K562 (cell line): ENCODE measurements around the gene DAPK3. TPM values are rescaled to one million over a fixed set of nuclear protein-coding genes. Genes with fewer than 3 reads are reported as not detected.

ENCODE experiments used
- FOXJ2 ChIP-seq: fragments of 200-800 bp; sonication (Bioruptor generic); IDR thresholded peaks from 2 replicates; pipeline ENCODE4 v1.6.1; 2016; ENCODE audit warnings: missing genetic modification characterization, missing compliant biosample characterization
- KLF6 ChIP-seq: fragments of 250-450 bp; sonication (Bioruptor Pico); IDR thresholded peaks from 2 replicates; pipeline ENCODE4 v1.4.0; 2020; ENCODE audit warnings: mild to moderate bottlenecking, moderate library complexity, borderline replicate concordance
- MAFG ChIP-seq: fragments of 450-650 bp; conservative IDR thresholded peaks from 2 replicates; pipeline ENCODE4 v1.6.1; 2016; ENCODE audit warnings: missing genetic modification characterization, missing compliant biosample characterization
- MBD2 ChIP-seq: sonication (generic); IDR thresholded peaks from 2 replicates; pipeline ENCODE4 v1.6.1; 2016; ENCODE audit warnings: low read depth, borderline replicate concordance
- MCM5 ChIP-seq: fragments of 450-650 bp; IDR thresholded peaks from 2 replicates; pipeline ENCODE4 v1.6.1; 2016; ENCODE audit warnings: low read depth
- MCM7 ChIP-seq, 2 experiments: fragments of 450-650 bp; IDR thresholded peaks; 2 replicates each; pipeline ENCODE4 v1.6.1; 2016 to 2018
- MTF1 ChIP-seq: fragments of 250-450 bp; sonication (Bioruptor Pico); IDR thresholded peaks from 2 replicates; pipeline ENCODE4 v1.9.0; 2021; ENCODE audit warnings: moderate library complexity, mild to moderate bottlenecking, inconsistent platforms, borderline replicate concordance
- NR2C1 ChIP-seq, 2 experiments: fragments of 450-650 bp; IDR thresholded peaks; 2 replicates each; pipeline ENCODE4 v1.6.1; 2017; ENCODE audit warnings: mild to moderate bottlenecking in 2 of 2, antibody characterized with exemption in 1 of 2, inconsistent platforms in 1 of 2, missing compliant biosample characterization in 1 of 2, missing genetic modification characterization in 1 of 2
- RAD51 ChIP-seq: fragments of 450-650 bp; IDR thresholded peaks from 2 replicates; pipeline ENCODE4 v1.7.1; 2016; ENCODE audit warnings: low read depth, mild to moderate bottlenecking, borderline replicate concordance
- RBM17 ChIP-seq: fragments of 200-400 bp; formaldehyde crosslinking; IDR thresholded peaks from 2 replicates; pipeline ENCODE4 v1.6.1; 2017; ENCODE audit warnings: low read depth, mild to moderate bottlenecking, low read length, borderline replicate concordance
- SAFB2 ChIP-seq: fragments of 200-400 bp; formaldehyde crosslinking; IDR thresholded peaks from 2 replicates; pipeline ENCODE4 v1.6.1; 2018; ENCODE audit warnings: borderline replicate concordance, low read length, low read depth, moderate library complexity; ENCODE audit not compliant: severe bottlenecking
- SIX5 ChIP-seq, 2 experiments: IDR thresholded peaks; 2 replicates each; pipeline ENCODE4 v1.6.1; 2011; ENCODE audit warnings: low read length in 2 of 2, borderline replicate concordance in 1 of 2, low read depth in 1 of 2, mild to moderate bottlenecking in 1 of 2, moderate library complexity in 1 of 2; ENCODE audit not compliant: insufficient read depth in 1 of 2
- TAF9B ChIP-seq: fragments of 450-650 bp; IDR thresholded peaks from 2 replicates; pipeline ENCODE4 v1.6.1; 2018; ENCODE audit warnings: mild to moderate bottlenecking; ENCODE audit not compliant: partially characterized antibody
- ZNF197 ChIP-seq: fragments of 200-800 bp; sonication (Bioruptor generic); IDR thresholded peaks from 2 replicates; pipeline ENCODE4 v1.6.1; 2016; ENCODE audit warnings: low read depth, missing genetic modification characterization, missing compliant biosample characterization
- ZNF436 ChIP-seq: fragments of 250-450, 450-650 bp; sonication (Bioruptor Pico); formaldehyde crosslinking; IDR thresholded peaks from 2 replicates; pipeline ENCODE4 v1.7.0; 2020; ENCODE audit warnings: mild to moderate bottlenecking
- polyA plus RNA-seq, 8 experiments: library from polyadenylated mRNA; depleted of rRNA in 4 of 8; stranded (reverse) in 5 of 8; unstranded in 3 of 8; fragments of >200 nt; fragmentation: Nextera tagmentation in 2 of 8; fragmentation: Illumina TruSeq in 1 of 8; extraction: Ambion mirVana in 2 of 8; extraction: Trizol in 1 of 8; gene quantifications; 2 replicates each; pipeline versions ENCODE4 v1.2.1 to v1.2.3, GENCODE V29; 2011 to 2014; ENCODE audit warnings: inconsistent platforms in 1 of 8, missing spikeins in 1 of 8
- total RNA-seq, 7 experiments: library from RNA; depleted of rRNA in 6 of 7; stranded (reverse); fragments of >200 nt in 6 of 7; fragmentation: Illumina TruSeq in 2 of 7; extraction: Trizol in 2 of 7; gene quantifications; 2 replicates each; pipeline versions ENCODE4 v1.2.1 to v1.2.3, GENCODE V29; 2011 to 2021; ENCODE audit warnings: low replicate concordance in 1 of 7
- TF ChIP-seq, protein P1 (sequence below): fragments of 250-450 bp; sonication (Bioruptor Pico); IDR thresholded peaks from 2 replicates; pipeline ENCODE4 v1.5.0; 2021; ENCODE audit warnings: mild to moderate bottlenecking, borderline replicate concordance

The DAPK3 gene
- total and polyA plus RNA-seq, 9 of the 15 experiments (the other 6 are each of a cell fraction or from before 2014, with no cell fraction given), result 0.14 to 63.4 (median 25.0) TPM

DNA sequence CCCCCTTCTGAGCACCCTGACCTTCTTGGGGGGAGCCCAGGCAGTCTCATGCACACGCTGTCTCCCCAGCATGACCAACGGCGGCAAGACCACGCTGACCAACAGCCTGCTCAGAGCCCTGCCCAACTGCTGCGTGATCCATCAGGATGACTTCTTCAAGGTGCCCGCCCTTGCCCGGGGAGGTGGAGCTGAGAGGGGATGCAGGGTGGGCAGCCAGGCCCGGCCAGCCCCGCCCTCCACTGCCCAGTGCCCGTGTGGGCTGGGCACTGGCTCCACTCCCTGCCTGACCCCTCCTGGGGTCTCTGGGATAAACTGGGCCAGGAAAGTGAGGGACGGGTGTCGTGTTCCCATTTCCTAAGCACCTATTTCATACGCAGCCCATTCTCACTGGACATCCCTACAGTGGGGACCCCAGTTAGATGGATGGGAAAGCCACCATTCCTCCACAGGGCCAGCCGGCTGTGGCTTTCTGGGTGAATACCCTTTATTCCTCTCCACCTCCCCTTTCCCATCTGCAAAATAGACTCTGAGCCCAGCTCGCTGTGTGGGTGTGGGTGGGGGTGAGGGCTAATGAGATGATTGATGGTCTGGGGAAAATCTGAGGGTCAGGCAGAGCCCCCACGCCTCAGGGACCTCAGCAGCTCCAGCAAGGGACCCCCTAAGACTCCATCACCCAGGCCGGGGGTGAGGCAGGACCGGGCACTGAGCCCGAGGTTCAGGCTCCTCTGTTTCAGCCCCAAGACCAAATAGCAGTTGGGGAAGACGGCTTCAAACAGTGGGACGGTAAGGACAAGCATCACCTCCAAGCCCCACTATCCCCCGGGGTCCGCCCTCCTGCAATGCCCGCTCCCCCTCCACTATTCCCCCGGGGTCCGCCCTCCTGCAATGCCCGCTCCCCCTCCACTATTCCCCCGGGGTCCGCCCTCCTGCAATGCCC lies 34.1 kb downstream of the DAPK3 start (continued):
- TF ChIP-seq, protein P1, sequence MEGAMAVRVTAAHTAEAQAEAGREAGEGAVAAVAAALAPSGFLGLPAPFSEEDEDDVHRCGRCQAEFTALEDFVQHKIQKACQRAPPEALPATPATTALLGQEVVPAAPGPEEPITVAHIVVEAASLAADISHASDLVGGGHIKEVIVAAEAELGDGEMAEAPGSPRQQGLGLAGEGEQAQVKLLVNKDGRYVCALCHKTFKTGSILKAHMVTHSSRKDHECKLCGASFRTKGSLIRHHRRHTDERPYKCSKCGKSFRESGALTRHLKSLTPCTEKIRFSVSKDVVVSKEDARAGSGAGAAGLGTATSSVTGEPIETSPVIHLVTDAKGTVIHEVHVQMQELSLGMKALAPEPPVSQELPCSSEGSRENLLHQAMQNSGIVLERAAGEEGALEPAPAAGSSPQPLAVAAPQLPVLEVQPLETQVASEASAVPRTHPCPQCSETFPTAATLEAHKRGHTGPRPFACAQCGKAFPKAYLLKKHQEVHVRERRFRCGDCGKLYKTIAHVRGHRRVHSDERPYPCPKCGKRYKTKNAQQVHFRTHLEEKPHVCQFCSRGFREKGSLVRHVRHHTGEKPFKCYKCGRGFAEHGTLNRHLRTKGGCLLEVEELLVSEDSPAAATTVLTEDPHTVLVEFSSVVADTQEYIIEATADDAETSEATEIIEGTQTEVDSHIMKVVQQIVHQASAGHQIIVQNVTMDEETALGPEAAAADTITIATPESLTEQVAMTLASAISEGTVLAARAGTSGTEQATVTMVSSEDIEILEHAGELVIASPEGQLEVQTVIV (CRISPR knock-in tag), result no peak
- TF ChIP-seq ZNF197 (CRISPR knock-in tag) (no peak), KLF6 (CRISPR knock-in tag) (no peak), MCM7 (IDR thresholded peaks at IDR 0.05) (no peak), MCM5 (no peak), RBM17 (no peak), TAF9B (no peak), FOXJ2 (no peak), RAD51 (no peak), SIX5 (IDR thresholded peaks at IDR 0.05; ENCODE audit: borderline replicate concordance in 1 of 2, insufficient read depth in 1 of 2, low read depth in 1 of 2, low read length in 2 of 2) (no peak), MTF1 (no peak), MAFG (tag) (no peak), MBD2 (no peak), NR2C1 (IDR thresholded peaks at IDR 0.05) (no peak), NR2C1 (tag; IDR thresholded peaks at IDR 0.05) (no peak), SAFB2 (no peak), ZNF436 (CRISPR knock-in tag) (no peak)
